Measurements from ENCODE around the gene SCCPDH.
A peak's percentile ranks its signal among the peaks of the same experiment; 100 is the strongest.

Gene SCCPDH

DNA sequence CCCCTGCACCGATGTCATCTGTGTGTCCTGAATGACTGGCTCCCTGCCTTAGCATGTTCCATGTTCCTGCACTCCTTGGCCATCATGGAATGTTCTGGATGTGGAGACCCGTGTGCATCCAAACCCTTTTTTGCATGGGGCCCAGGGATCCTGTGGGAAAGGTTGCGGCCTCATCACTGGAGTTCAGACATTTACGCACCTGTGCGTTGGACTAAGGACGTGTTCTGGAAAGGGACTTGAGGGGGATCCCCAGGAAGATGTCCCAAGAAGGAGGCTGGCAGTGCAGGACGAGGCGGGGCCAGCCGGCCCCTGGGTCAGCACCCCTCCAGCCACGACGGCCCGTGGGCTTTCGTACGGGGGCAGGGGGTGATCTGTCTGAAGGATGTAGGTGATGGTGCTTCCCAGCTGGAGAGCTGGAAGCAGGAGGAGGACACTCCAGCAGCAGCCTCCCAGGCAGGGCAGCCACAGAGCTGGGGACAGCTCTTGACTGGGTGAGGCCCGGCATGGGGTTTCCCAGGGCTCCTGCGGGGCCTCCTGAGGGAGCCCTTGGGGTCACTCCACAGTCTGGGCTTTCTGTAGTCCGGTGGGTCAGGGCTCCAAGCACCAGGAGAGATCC lies 67.2 kb downstream of the SCCPDH start:
- Histone ChIP-seq H3K4me1 (ENCODE audit: control insufficient read depth, insufficient read depth, low read length) (peaks cover 19% of the 10 kb centered on the region), H3K36me3 (ENCODE audit: control insufficient read depth, insufficient read depth, low read length) (no peaks in the 10 kb centered on the region), H3K4me3 (ENCODE audit: insufficient read depth, low read depth, low read length) (no peak overlapping the region), H3K27ac (ENCODE audit: insufficient read depth, low read depth, low read length, poor library complexity, severe bottlenecking) (no peak overlapping the region), H3K27me3 (ENCODE audit: control insufficient read depth, insufficient read depth, low read length, poor library complexity, severe bottlenecking) (no peaks in the 10 kb centered on the region), H3K9me3 (ENCODE audit: control insufficient read depth, low read length) (no peaks in the 10 kb centered on the region)
- WGBS, 2 experiments = 88 to 90% methylated on average over 17 of the region's 17 CpGs

DNA sequence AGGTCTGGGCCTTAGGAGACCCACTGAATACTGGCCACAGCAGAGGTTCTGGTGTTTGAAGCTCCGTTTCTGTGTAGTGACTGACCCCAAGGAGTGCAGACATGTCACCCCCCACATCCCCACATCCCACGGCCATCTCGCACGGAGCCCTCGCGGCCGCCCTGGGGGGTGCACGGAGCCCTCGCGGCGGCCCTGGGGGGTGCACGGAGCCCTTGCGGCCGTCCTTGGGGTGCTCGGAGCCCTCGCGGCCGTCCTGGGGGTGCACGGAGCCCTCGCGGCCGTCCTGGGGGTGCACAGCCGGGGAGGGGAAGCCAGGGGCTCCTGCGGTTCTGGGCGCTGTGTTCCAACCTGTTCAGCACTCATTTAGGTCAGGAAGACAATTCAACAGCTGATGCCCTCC lies 68.4 kb downstream of the SCCPDH start:
- H3K9me3 ChIP-seq (ENCODE audit: control insufficient read depth, low read length) = no peaks in the 10 kb centered on the region
- 94 to 96% methylated on average over 25 of the region's 25 CpGs for WGBS, 2 experiments
- no peak overlapping the region for H3K27ac ChIP-seq (ENCODE audit: insufficient read depth, low read depth, low read length, poor library complexity, severe bottlenecking)
- no peaks in the 10 kb centered on the region for H3K36me3 ChIP-seq (ENCODE audit: control insufficient read depth, insufficient read depth, low read length)
- no peak overlapping the region for H3K4me3 ChIP-seq (ENCODE audit: insufficient read depth, low read depth, low read length)
- peaks cover 19% of the 10 kb centered on the region for H3K4me1 ChIP-seq (ENCODE audit: control insufficient read depth, insufficient read depth, low read length)
- no peaks in the 10 kb centered on the region for H3K27me3 ChIP-seq (ENCODE audit: control insufficient read depth, insufficient read depth, low read length, poor library complexity, severe bottlenecking)

DNA sequence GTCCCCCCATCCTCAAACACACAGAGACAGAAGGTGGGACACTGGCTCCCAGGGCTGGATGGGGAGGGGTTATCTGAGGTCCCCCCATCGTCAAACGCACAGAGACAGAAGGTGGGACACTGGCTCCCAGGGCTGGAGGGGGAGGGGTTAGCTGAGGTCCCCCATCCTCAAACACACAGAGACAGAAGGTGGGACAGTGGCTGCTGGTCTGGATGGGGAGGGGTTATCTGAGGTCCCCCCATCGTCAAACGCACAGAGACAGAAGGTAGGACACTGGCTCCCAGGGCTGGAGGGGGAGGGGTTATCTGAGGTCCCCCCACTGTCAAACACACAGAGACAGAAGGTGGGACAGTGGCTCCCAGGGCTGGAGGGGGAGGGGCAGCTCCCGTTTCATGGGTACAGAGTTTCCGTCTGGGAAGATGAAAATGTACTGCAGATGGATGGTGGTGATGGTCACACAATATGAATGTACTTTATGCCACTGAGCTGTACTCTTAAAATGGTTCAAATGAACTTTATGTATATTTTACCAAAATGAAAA lies 69.2 kb downstream of the SCCPDH start:
- 55 to 58% methylated on average over 6 of the region's 6 CpGs for WGBS, 2 experiments
- H3K9me3 ChIP-seq (ENCODE audit: control insufficient read depth, low read length) = no peaks in the 10 kb centered on the region
- no peak overlapping the region for H3K4me3 ChIP-seq (ENCODE audit: insufficient read depth, low read depth, low read length)
- no peaks in the 10 kb centered on the region for H3K36me3 ChIP-seq (ENCODE audit: control insufficient read depth, insufficient read depth, low read length)
- no peak overlapping the region for H3K27ac ChIP-seq (ENCODE audit: insufficient read depth, low read depth, low read length, poor library complexity, severe bottlenecking)
- no peaks in the 10 kb centered on the region for H3K27me3 ChIP-seq (ENCODE audit: control insufficient read depth, insufficient read depth, low read length, poor library complexity, severe bottlenecking)
- peaks cover 19% of the 10 kb centered on the region for H3K4me1 ChIP-seq (ENCODE audit: control insufficient read depth, insufficient read depth, low read length)

DNA sequence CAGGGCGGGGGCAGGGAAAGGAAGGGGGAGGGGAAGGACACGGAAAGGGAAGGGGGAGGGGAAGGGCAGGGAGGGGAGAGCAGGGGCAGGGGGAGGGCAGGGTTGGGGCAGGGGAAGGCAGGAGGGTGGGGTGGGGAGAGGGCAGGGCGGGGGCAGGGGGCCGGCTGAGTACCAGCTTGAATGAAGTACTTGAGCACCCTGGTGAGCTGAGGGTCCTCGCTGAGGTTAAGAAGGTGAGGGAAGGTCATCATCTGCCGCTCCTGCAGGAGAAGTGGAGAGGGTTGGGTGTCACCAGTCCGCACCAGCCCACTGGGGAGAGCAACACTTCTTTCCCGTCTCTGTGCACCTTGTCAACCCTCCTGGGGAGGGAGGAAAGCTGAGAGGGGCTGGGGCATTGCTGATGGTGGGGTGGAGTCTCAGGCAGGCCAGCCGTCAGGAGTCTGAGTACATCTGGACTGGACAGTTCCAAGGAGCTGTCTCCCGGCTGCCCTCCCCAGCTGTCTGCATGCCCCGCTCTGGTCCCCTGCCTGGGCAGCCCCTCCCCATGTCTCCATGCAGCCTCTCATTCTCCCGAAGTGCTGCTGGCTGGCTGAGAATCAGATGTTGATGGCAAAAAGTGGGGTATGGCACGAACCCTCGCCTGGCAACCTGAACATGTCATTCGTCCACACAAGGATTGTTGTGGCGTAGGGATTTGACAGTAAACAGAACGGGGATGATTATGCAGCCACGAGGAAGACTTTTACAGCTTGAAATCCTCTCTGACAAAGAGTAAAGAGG lies 70.0 kb downstream of the SCCPDH start:
- 55 to 58% methylated on average over 17 of the region's 18 CpGs for WGBS, 2 experiments
- Histone ChIP-seq H3K4me3 (ENCODE audit: insufficient read depth, low read depth, low read length) (no peak overlapping the region), H3K27ac (ENCODE audit: insufficient read depth, low read depth, low read length, poor library complexity, severe bottlenecking) (peak overlapping the region; percentile 6), H3K9me3 (ENCODE audit: control insufficient read depth, low read length) (no peaks in the 10 kb centered on the region), H3K36me3 (ENCODE audit: control insufficient read depth, insufficient read depth, low read length) (no peaks in the 10 kb centered on the region), H3K4me1 (ENCODE audit: control insufficient read depth, insufficient read depth, low read length) (peaks cover 17% of the 10 kb centered on the region), H3K27me3 (ENCODE audit: control insufficient read depth, insufficient read depth, low read length, poor library complexity, severe bottlenecking) (no peaks in the 10 kb centered on the region)

DNA sequence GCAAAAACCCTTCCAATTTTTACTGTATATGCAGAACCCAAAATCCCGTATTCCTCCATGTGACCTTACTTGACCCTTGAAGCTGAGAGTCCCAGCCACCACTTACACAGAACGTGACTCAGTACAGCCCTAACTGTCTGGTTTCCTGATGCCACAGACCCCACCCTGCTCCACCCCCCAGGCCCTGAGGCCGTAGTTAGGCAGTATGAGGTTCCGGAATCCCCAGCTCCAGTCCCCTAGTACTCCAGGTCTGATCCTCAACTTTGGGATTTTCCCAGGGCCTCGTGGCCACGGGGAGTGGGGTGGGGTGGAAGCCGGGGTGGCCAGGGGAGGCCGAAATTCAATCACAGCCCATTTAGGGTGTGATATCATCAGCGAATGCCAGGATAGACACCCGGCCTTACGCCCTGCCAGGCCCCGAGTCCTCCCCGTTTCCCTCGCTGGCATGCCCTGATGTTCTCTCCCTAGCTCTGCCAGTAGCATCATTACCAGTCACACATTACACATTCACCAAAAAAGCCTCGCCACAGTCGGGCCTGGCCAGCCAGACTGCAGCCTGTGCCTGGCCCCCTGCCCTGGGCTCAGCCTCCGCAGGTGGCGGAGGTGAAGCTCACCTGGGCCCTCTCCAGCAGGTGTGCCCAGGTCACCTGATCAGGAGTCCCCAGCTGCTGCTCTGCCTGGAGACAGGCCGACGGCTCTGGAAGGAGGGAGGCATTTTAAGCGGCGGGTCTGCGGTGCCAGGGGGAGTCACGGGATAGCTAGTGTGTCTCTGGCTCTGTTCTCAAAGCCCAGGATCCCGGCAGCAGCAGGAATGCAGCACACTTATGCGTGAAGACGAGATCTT lies 70.8 kb downstream of the SCCPDH start:
- no peak overlapping the region for H3K27ac ChIP-seq (ENCODE audit: insufficient read depth, low read depth, low read length, poor library complexity, severe bottlenecking)
- H3K4me1 ChIP-seq (ENCODE audit: control insufficient read depth, insufficient read depth, low read length) = peaks cover 12% of the 10 kb centered on the region
- WGBS, 2 experiments = 77 to 78% methylated on average over 27 of the region's 27 CpGs
- H3K27me3 ChIP-seq (ENCODE audit: control insufficient read depth, insufficient read depth, low read length, poor library complexity, severe bottlenecking) = no peaks in the 10 kb centered on the region
- H3K9me3 ChIP-seq (ENCODE audit: control insufficient read depth, low read length) = no peaks in the 10 kb centered on the region
- no peak overlapping the region for H3K4me3 ChIP-seq (ENCODE audit: insufficient read depth, low read depth, low read length)
- H3K36me3 ChIP-seq (ENCODE audit: control insufficient read depth, insufficient read depth, low read length) = no peaks in the 10 kb centered on the region

DNA sequence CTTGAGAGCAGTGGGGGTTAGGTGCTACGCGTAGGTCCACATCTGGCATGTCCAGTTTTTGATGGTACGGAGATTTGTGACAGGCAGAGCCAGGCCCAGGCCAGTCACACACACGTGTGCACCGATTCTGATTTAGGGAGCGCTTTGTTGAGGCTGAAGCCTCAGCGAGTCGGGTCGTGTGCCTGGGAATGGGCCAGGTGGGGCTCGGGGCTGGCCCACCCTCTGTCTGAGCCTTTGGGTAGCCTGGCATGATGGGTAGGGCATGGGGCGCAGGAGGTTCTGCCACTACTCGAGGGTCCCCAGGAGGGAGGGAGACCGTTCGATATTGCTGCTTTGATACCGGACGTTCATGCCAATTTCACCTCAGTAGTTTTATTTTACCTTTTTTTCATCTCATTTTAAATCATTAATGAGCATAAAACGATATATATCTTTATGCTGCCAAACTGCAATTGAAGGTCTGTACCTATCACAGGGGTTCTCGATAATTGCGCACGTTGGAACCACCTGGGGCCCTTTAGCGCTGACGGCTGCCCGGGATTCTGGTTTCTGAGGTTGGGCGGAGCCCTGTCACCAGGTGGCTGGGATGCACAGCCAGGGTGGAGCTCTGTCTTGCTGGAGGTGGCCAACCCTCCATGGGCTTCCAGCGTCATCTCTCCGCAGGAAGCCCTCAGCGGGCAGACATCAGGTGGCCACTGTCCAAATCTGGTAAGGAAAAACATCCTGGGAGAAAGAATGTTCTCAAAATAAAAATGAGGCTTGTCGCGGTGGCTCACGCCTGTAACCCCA lies 71.9 kb downstream of the SCCPDH start:
- Histone ChIP-seq H3K36me3 (ENCODE audit: control insufficient read depth, insufficient read depth, low read length) (no peaks in the 10 kb centered on the region), H3K27me3 (ENCODE audit: control insufficient read depth, insufficient read depth, low read length, poor library complexity, severe bottlenecking) (no peaks in the 10 kb centered on the region), H3K4me3 (ENCODE audit: insufficient read depth, low read depth, low read length) (no peak overlapping the region), H3K9me3 (ENCODE audit: control insufficient read depth, low read length) (no peaks in the 10 kb centered on the region), H3K4me1 (ENCODE audit: control insufficient read depth, insufficient read depth, low read length) (peaks cover 12% of the 10 kb centered on the region), H3K27ac (ENCODE audit: insufficient read depth, low read depth, low read length, poor library complexity, severe bottlenecking) (no peak overlapping the region)
- 93 to 94% methylated on average over 30 of the region's 30 CpGs for WGBS, 2 experiments

DNA sequence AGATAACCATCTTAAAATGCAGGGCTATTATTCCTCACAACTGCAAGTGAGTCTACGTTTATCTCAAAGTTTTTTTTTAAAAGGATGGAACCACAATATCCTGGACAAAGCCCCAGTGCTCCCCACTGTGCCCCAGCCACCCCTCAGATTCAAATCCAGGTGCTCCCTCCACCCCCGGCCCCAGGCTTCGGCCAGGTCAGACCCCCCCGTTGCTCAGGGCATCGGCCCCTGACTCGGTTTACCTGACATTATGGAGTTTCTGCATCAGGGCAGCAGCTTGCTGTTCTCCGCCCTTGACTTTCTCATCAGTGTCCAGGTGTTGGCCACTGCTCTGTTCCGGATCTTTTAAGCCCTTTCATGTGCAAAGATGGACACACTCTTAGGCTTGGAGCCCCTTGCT lies 72.9 kb downstream of the SCCPDH start:
- Histone ChIP-seq H3K4me3 (ENCODE audit: insufficient read depth, low read depth, low read length) (no peak overlapping the region), H3K9me3 (ENCODE audit: control insufficient read depth, low read length) (no peaks in the 10 kb centered on the region), H3K27me3 (ENCODE audit: control insufficient read depth, insufficient read depth, low read length, poor library complexity, severe bottlenecking) (no peaks in the 10 kb centered on the region), H3K36me3 (ENCODE audit: control insufficient read depth, insufficient read depth, low read length) (no peaks in the 10 kb centered on the region), H3K27ac (ENCODE audit: insufficient read depth, low read depth, low read length, poor library complexity, severe bottlenecking) (no peak overlapping the region), H3K4me1 (ENCODE audit: control insufficient read depth, insufficient read depth, low read length) (peaks cover 12% of the 10 kb centered on the region)
- 93 to 95% methylated on average over 8 of the region's 8 CpGs for WGBS, 2 experiments

DNA sequence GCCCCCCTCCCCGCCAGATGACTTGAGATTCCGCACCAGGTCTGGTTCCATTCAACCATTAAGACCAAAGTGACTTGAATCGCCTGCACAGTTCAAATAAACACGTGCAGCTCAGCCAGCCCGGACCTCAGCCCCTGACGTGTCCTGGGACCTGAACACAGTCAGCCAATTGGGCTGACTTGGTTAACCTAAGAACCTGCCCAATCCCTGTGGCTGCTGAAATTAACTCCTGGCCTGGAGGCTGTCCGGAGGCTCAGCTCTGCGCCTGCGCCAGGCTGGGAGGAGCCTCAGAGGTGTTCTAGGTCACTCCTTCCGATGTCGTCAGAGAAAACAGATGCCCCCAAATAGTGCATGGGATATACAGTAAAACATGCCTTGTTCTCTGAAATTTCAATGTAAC lies 73.4 kb downstream of the SCCPDH start:
- Histone ChIP-seq H3K9me3 (ENCODE audit: control insufficient read depth, low read length) (no peaks in the 10 kb centered on the region), H3K36me3 (ENCODE audit: control insufficient read depth, insufficient read depth, low read length) (no peaks in the 10 kb centered on the region), H3K4me1 (ENCODE audit: control insufficient read depth, insufficient read depth, low read length) (peaks cover 12% of the 10 kb centered on the region), H3K27ac (ENCODE audit: insufficient read depth, low read depth, low read length, poor library complexity, severe bottlenecking) (no peak overlapping the region), H3K4me3 (ENCODE audit: insufficient read depth, low read depth, low read length) (no peak overlapping the region), H3K27me3 (ENCODE audit: control insufficient read depth, insufficient read depth, low read length, poor library complexity, severe bottlenecking) (no peaks in the 10 kb centered on the region)
- 94 to 96% methylated on average over 11 of the region's 11 CpGs for WGBS, 2 experiments

DNA sequence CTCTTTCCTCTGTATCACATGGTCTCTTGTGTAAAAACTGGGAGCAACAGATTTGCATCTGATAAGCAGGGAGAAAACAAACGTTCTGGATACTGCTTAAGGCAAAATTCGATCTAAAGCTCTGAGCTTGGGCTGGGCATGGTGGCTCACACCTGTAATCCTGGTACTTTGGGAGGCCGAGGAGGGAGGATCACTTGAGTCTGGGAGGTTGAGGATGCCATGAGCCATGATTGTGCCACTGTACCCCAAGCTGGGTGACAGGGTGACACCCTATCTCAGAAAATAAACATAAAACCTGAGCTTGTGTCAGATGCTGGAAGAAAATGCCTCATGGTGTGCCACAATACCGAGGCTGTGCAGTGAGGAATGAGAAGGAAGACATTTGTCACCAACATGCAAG lies 73.9 kb downstream of the SCCPDH start:
- no peak overlapping the region for H3K4me3 ChIP-seq (ENCODE audit: insufficient read depth, low read depth, low read length)

More for the DNA sequence above, 73.9 kb downstream of the SCCPDH start:
- WGBS, 2 experiments = 85 to 88% methylated on average over 4 of the region's 4 CpGs
- H3K36me3 ChIP-seq (ENCODE audit: control insufficient read depth, insufficient read depth, low read length) = no peaks in the 10 kb centered on the region
- H3K4me1 ChIP-seq (ENCODE audit: control insufficient read depth, insufficient read depth, low read length) = peaks cover 12% of the 10 kb centered on the region
- no peak overlapping the region for H3K27ac ChIP-seq (ENCODE audit: insufficient read depth, low read depth, low read length, poor library complexity, severe bottlenecking)
- H3K9me3 ChIP-seq (ENCODE audit: control insufficient read depth, low read length) = no peaks in the 10 kb centered on the region
- H3K27me3 ChIP-seq (ENCODE audit: control insufficient read depth, insufficient read depth, low read length, poor library complexity, severe bottlenecking) = no peaks in the 10 kb centered on the region
